SW480 (cell line): ENCODE data around the gene FOXA1.

Source experiments
- DNase-seq: peaks from one replicate; pipeline ENCODE4 v3.0.0-alpha.2; 2016; ENCODE audit warnings: low spot score

The FOXA1 gene

DNA sequence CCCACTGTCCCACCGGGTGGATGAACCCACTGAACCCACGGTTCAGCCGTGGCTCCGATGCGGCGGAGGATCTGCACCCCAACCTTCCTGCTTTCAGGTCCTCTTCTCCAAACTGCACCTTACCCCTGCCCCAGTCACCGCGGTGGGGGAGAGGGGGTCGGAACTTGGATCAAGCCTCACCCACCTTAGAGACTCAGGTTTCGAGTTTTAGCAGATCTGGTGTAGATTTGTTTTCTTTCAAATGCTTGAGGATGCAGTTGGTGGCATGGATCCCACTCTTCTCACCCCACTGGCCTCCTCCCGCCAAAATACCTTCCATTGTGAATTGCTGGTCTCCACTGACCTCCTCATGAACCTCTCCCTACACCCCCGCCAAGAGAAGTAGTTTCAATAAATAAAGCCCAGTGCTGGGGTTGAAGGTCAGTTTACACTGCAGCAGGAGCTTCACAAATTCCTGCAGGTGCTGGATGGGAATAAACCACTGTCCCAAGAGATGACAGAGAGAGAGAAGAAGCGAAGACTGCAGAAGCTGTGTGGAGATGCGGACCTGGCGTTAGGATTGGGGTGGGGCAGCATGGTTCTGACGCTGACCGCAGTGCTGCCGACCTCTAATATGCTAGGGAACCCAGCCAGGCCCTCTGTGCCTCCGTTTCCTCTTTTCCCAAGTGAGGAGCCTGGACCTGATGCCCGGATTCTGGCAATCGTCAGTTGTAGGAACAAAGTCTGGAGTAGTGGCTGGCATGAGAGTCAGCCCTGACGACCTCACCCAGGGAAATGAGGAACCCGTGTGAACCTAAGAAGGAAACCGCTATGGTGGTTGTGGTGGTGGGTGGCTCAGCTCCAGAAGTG, 7.8 kb upstream of the FOXA1 start:
- no peak for DNase-seq

- no peak for DNase-seq
Measured at GRCh38 chr14:37601865-37602264, 6.8 kb upstream of the FOXA1 start.

GRCh38 chr14:37600880-37601741, 6.1 kb upstream of the FOXA1 start:
- DNase-seq, result no peak

DNA sequence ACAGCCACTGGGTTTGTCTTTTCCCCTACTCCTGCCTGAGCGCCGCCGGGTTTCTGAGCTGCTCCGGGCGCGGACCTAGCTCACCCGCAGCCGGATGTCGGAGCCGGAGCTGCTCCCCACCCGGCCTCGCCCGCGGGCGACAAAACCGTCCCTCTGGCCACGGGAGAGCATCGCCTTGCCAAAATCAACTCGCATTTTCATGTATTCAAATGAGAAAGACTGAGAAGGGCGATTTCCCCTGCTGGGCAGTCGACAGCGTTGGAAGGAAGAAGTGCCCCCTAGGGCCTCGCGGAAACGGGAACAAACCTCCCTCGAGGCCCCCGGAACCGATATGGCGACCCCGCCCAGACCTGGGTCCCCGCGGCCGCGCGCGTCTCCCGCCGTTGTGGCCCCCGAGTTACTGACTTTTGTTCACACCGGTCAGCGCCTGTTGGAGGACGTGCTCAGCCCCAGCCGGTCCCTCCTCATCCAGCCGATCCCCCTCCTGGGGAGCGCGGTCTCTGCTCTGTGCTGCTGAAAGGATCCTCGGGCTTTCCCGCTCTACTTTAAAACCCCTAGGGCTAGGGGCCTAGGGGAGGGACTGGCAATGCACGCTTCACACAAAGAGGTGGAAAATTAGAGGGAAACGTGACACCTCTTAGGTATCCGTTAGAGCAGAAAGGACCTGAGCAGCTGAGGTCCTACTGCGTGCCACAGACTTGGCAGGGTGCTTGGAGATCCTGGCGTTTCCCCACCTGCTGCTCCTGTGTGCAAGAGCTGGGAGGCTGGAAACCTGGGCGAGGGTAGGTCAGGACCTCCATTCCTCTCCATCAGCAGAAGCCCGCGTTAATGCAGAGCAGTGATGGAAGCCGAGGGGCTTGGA, 4.7 kb upstream of the FOXA1 start:
- DNase-seq, result no peak

- no peak for DNase-seq
Measured at GRCh38 chr14:37598747-37599506, 3.9 kb upstream of the FOXA1 start.

- DNase-seq, result no peak
Measured at GRCh38 chr14:37597914-37598746, 3.1 kb upstream of the FOXA1 start.

DNA sequence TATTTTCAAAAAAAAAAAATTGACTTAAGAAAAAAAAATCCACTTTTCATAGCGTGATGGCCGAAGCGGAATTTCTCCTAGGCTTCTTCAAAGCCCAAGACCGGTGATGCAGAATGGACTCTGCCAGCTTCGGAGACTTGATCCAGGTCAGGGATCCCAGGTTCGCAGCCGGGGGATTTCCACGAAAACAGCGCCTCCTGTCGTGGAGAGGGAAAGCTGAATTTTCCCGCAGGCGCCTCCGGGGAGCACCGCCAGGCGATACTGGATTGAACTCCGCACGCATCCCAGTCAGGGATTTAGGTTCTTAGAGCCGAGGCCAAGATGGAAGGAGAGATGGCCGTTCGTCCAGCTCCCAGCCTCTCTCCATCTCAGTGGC, 2.5 kb upstream of the FOXA1 start:
- DNase-seq, result no peak

DNA sequence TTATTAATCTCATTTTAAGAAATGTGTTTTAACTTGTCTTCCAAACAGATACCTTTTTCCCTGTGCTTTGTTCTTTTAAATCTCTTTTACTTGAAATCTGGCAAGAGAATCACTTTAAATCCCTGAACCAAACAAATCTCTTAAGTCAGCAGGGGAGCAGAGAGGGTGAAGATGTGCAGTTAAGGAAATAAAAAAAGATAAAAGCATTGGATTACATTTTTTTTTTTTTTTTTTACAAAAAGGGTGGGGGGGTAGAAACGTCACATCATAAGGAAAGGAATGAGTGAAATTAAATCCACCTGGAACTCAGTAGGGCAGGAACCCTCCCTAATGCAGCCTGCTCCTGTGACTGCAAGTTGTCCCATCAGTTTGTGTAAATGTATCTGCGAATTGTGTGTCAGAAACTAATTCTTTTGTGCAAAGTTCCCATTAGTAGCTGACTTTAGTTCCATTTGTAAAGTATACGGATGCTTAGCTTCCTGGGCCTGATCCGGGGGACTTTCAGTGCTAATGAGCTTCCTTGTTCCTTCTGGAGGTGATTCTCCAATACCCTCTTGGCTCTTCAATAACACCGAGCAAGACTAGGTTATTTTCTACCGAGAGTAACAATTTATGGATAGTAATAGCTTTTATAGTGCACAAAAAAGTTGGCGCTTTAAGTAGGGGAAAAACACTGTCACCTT, 1.9 kb upstream of the FOXA1 start:
- DNase-seq, result no peak

DNA sequence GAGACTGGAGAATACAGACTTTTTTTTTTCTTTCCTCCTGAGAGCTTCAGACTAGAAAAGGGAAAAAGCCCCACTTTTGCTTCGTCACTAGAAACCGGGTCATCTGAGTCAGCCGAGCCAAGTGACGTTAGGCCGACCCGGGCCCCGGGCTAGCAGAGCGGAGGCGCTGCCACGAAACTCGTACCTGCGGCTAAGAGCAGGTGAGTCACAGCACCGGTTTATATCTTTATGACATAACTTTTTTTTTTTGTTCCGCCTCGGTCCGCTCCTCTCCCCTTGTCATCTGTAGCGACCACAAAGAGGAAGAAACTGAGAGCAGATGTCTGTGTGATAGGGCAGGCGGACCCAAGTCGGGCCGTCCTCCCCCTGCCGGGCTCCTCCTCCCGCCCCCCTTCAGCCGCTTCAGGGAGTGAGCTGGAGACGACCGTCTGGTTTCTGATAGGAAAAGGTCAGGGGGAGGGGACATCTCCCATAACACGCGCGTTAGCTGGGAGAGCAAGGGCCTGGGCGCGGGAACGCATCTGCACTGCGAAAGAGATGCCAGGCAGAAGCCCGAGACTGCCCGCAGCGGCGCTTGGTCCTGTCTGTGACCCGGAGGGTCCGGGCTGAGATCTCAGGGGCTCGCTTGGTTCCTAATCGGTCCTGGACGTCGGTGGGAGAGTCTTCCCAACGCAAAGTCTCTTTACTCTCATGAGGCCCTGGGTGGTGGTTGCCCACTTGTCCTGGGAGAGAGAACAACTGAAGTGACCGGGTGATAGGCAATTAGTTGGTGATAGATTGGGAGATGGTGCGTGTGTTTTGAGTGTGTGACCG, 966 bp upstream of the FOXA1 start:
- DNase-seq, result peak; percentile 81

GRCh38 chr14:37594238-37594970, 645 bp downstream of the FOXA1 start:
- DNase-seq, result peak; percentile 79

- no peak for DNase-seq
Measured at GRCh38 chr14:37593511-37594237, 1.4 kb downstream of the FOXA1 start.

- no peak for DNase-seq
Measured at GRCh38 chr14:37592482-37593408, 2.3 kb downstream of the FOXA1 start.

- DNase-seq, result no peak
Measured at GRCh38 chr14:37591941-37592481, 3.0 kb downstream of the FOXA1 start.

DNA sequence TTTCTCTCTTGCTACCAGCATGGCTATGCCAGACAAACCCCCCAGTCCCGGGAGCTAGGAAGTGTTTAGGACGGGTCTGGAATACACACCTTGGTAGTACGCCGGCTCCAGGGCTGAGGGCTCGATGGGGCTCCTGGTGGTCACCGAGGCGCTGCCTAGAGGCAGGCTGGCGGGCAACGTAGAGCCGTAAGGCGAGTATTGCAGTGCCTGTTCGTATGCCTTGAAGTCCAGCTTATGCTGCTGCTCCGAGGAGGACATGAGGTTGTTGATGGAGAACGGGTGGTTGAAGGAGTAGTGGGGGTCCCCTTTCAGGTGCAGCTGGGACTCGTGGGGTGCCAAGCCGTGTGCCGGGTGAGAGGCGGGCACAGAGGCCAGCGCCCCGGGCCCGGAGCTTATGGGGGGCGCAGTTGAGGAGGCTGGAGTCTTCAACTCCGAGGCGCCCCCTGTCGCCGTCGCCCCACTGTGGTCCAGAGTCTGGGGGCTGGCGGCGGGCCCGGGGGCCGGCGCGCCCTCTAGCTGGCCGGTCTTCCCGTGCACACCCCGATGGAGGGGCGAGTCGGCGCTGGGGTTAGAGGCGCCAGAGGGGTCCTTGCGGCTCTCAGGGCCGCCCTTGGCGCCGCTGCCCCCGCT, 3.6 kb downstream of the FOXA1 start:
- DNase-seq, result no peak

DNA sequence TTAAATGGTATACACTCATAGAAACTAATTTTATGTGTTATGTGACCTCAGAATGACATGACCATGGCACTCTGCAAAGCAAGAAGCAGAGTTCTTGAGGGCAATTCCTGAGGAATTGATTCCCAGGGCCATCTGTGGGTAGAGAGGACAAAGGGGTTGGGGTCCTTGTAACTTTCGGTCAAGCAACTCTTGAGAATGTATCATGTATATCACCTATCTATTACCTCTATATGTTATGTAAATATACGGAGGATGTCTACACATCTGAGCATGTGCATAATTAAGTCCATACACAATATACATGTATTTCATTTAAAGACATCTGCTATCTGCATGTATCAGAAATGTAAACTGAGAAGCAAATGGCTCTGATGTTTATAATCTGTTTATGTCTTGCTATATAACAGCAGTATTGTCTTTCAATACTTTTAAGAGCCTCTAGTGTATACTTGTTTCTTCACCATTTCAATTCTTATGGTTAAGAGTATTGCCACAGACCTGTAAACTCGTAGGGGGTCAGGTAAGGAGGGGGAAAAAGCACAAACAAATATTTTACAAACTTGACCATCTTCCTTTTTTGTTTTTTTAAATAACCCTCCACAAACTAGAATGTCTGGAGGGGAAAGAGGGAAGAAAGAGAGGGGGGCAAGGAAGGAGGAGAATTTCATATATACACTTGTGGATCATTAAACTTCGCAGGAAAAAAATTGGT, 4.5 kb downstream of the FOXA1 start:
- DNase-seq, result no peak
